ENCODE measurements around the gene CMSS1. TPM values are rescaled to one million over a fixed set of nuclear protein-coding genes. Genes with fewer than 3 reads are reported as not detected.

CMSS1 gene
- total and polyA plus RNA-seq, 11 donors, result 13.5 to 48.4 (median 34.8) TPM

DNA sequence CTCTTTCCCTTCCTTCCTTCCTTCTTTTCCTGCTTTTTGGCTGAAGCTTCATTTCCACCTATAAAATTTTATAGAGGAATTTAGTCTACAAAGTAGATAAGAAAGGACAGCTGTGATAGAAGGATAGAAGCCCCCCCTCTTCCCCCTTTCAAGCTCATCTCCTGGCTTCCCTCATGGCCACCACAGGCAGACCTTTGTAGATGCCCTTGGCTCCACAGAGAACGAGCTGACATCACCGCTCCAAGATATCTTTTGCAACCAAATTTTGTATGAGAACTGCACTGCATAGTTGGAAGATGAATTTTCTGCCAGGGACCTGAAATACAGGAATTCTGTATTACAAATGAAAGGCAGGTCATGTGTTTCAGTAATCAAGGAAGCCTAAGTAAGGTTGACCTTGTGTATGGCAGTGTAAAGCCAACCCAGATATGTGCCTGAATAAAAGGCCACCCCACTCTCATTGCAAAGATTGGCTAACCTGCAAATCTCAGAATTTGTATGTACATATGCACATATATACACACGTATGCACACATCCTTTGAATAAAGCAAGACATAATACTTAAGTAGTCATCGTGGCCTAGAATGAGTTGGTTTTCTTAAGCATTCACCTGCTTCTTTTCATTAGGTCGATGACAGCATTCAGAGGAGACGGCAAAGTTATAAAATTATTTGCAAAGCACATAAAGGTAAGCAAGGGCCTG is 353.7 kb downstream of the CMSS1 start:
- no peaks in the 10 kb centered on the region for H3K27me3 ChIP-seq
- 87 to 96% (median 88%) methylated on average over 6 of the region's 6 CpGs for WGBS, 4 donors
- ATAC-seq (no peak), DNase-seq (no peak)
- H3K9me3 ChIP-seq, result no peaks in the 10 kb centered on the region
- peaks cover 0 to 45% (median 19%) of the 10 kb centered on the region in 12 donors for H3K4me1 ChIP-seq
- peaks cover 0 to 5% (median 0%) of the 10 kb centered on the region in 9 donors for H3K36me3 ChIP-seq
- H3K4me3 ChIP-seq, result no peak overlapping the region
- peak overlapping the region in 1 of 12 donors; percentile 43 for H3K27ac ChIP-seq
- TF ChIP-seq, protein P1, sequence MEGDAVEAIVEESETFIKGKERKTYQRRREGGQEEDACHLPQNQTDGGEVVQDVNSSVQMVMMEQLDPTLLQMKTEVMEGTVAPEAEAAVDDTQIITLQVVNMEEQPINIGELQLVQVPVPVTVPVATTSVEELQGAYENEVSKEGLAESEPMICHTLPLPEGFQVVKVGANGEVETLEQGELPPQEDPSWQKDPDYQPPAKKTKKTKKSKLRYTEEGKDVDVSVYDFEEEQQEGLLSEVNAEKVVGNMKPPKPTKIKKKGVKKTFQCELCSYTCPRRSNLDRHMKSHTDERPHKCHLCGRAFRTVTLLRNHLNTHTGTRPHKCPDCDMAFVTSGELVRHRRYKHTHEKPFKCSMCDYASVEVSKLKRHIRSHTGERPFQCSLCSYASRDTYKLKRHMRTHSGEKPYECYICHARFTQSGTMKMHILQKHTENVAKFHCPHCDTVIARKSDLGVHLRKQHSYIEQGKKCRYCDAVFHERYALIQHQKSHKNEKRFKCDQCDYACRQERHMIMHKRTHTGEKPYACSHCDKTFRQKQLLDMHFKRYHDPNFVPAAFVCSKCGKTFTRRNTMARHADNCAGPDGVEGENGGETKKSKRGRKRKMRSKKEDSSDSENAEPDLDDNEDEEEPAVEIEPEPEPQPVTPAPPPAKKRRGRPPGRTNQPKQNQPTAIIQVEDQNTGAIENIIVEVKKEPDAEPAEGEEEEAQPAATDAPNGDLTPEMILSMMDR (IDR thresholded peaks at IDR 0.05), result no peak
- TF ChIP-seq POLR2A (IDR thresholded peaks at IDR 0.05), result no peak
- intact Hi-C loops (cut with DNase I), result loop anchor here in 2 of 10 donors (5.0 to 10.0 kb wide), 2 partner anchors 73 to 99 kb away; no protein-coding TSS in a partner anchor

DNA sequence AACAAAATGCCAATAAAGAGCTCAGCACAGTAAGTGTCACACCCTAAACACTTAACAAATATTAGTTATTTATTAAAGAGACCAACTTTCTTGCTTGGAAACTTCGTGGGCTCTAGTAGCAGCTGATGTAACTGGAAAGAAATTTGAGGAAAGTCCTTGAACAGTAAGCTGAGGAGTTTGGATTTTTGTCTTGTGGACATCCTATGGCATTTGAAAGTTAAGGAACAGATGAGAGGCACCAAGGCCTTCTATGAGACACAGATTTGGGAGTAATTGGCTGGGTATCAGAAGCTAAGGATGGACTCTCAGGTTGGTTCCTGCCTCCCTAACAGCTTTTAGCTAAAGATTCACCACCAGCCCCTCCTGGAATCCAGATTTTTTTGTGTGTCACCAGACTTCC is 356.3 kb downstream of the CMSS1 start:
- 90 to 93% (median 92%) methylated on average over 1 of the region's 1 CpG for WGBS, 4 donors
- peaks cover 0 to 38% (median 15%) of the 10 kb centered on the region in 12 donors for H3K4me1 ChIP-seq
- H3K4me3 ChIP-seq, result no peak overlapping the region
- H3K9me3 ChIP-seq, result peaks cover 0 to 3% (median 0%) of the 10 kb centered on the region in 12 donors
- intact Hi-C loops (cut with DNase I), result loop anchor here in 2 of 10 donors (5.0 to 10.0 kb wide), 2 partner anchors 71 to 102 kb away; no protein-coding TSS in a partner anchor
- DNase-seq (no peak), ATAC-seq (no peak)
- peaks cover 0 to 12% (median 0%) of the 10 kb centered on the region in 9 donors for H3K36me3 ChIP-seq
- H3K27me3 ChIP-seq, result no peaks in the 10 kb centered on the region
- no peak overlapping the region for H3K27ac ChIP-seq
- no peak for TF ChIP-seq POLR2A (IDR thresholded peaks at IDR 0.05)
- TF ChIP-seq, protein P1 (IDR thresholded peaks at IDR 0.05), result no peak

DNA sequence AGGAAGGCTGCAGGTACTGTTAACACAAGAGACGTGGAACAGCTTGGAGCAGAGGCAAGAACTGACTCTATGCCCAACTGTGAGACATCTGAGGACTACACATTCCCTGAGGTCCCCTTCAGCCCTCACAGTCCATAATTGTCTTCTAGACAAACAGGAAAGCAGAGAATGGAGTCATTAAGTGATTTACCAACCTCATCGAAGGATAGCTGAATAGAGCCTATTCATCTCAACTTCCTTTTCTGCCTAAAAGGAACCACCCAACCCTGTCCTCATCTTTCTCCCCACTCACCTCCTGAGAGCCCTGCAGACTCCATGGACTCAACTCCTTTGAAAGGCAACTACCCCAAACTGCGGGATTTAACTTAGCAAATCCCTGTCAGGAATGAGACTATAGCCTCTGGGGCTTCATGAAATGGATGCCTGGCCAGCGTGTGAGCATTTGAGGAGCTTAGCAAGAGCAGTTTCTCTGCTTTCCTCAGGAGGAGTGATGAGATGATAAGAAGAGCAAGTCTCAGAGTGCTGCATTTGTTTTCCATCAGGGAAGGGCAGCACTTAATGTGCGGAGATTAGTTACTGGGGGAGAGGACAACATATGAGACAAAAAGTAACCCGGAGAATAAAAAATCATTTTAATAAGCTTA is 358.1 kb downstream of the CMSS1 start:
- 61 to 70% (median 67%) methylated on average over 6 of the region's 6 CpGs for WGBS, 4 donors
- H3K27ac ChIP-seq, result peak overlapping the region in 4 of 12 donors; percentile 3 to 52 (median 26)
- peak in 2 of 4 donors; percentile 59 to 63 for ATAC-seq

More for the DNA sequence above, 358.1 kb downstream of the CMSS1 start:
- Histone ChIP-seq H3K27me3 (no peaks in the 10 kb centered on the region), H3K9me3 (peaks cover 0 to 20% (median 10%) of the 10 kb centered on the region in 12 donors), H3K36me3 (peaks cover 0 to 16% (median 0%) of the 10 kb centered on the region in 9 donors), H3K4me3 (no peak overlapping the region), H3K4me1 (peaks cover 0 to 20% (median 3%) of the 10 kb centered on the region in 12 donors)
- no peak for DNase-seq
- TF ChIP-seq, protein P1 (IDR thresholded peaks at IDR 0.05), result no peak
- TF ChIP-seq POLR2A (IDR thresholded peaks at IDR 0.05), result no peak
- intact Hi-C loops (cut with DNase I), result loop anchor here in 1 of 10 donors (10.0 kb wide), 1 partner anchor 69 kb away; no protein-coding TSS in a partner anchor

Data from heart left ventricle (tissue), 16 donors.